GM10847 (cell line): ENCODE results near the gene ANKRD27.

Experiments used
- POLR2A ChIP-seq: IDR thresholded peaks from 2 replicates; pipeline ENCODE4 v1.6.1; 2011; ENCODE audit not compliant: insufficient read length; ENCODE audit errors: extremely low read depth

Gene ANKRD27

GRCh38 chr19:32686847-32687475, 12.0 kb upstream of the ANKRD27 start:
- TF ChIP-seq POLR2A, result no peak

GRCh38 chr19:32682317-32682716, 7.3 kb upstream of the ANKRD27 start:
- no peak for TF ChIP-seq POLR2A

- no peak for TF ChIP-seq POLR2A
Observed at GRCh38 chr19:32680986-32681385, 6.0 kb upstream of the ANKRD27 start.

- TF ChIP-seq POLR2A, result no peak
Observed at GRCh38 chr19:32677657-32678056, 2.7 kb upstream of the ANKRD27 start.

GRCh38 chr19:32676895-32677359, 1.9 kb upstream of the ANKRD27 start:
- TF ChIP-seq POLR2A, result no peak

GRCh38 chr19:32676186-32676894, 1.4 kb upstream of the ANKRD27 start:
- no peak for TF ChIP-seq POLR2A

GRCh38 chr19:32675720-32676185, 773 bp upstream of the ANKRD27 start, which contains the start of gene RGS9BP:
Gene RGS9BP (plus strand): TSS chr19:32675848. CDS start chr19:32676264, 416 bp downstream.
- no peak for TF ChIP-seq POLR2A

GRCh38 chr19:32674153-32674930, 638 bp downstream of the ANKRD27 start:
- no peak for TF ChIP-seq POLR2A

GRCh38 chr19:32673573-32673972, 1.4 kb downstream of the ANKRD27 start:
- TF ChIP-seq POLR2A, result no peak

- no peak for TF ChIP-seq POLR2A
Observed at GRCh38 chr19:32672841-32673240, 2.1 kb downstream of the ANKRD27 start.

GRCh38 chr19:32671883-32672593, 2.9 kb downstream of the ANKRD27 start:
- no peak for TF ChIP-seq POLR2A

GRCh38 chr19:32669310-32669709, 5.7 kb downstream of the ANKRD27 start:
- no peak for TF ChIP-seq POLR2A

- no peak for TF ChIP-seq POLR2A
Observed at GRCh38 chr19:32666084-32666483, 8.9 kb downstream of the ANKRD27 start.

GRCh38 chr19:32662186-32662585, 12.8 kb downstream of the ANKRD27 start:
- no peak for TF ChIP-seq POLR2A

GRCh38 chr19:32661318-32661717, 13.7 kb downstream of the ANKRD27 start:
- TF ChIP-seq POLR2A, result no peak
